ENCODE results near the gene B9D1.
A peak's percentile ranks its signal among the peaks of the same experiment; 100 is the strongest.

The B9D1 gene

DNA sequence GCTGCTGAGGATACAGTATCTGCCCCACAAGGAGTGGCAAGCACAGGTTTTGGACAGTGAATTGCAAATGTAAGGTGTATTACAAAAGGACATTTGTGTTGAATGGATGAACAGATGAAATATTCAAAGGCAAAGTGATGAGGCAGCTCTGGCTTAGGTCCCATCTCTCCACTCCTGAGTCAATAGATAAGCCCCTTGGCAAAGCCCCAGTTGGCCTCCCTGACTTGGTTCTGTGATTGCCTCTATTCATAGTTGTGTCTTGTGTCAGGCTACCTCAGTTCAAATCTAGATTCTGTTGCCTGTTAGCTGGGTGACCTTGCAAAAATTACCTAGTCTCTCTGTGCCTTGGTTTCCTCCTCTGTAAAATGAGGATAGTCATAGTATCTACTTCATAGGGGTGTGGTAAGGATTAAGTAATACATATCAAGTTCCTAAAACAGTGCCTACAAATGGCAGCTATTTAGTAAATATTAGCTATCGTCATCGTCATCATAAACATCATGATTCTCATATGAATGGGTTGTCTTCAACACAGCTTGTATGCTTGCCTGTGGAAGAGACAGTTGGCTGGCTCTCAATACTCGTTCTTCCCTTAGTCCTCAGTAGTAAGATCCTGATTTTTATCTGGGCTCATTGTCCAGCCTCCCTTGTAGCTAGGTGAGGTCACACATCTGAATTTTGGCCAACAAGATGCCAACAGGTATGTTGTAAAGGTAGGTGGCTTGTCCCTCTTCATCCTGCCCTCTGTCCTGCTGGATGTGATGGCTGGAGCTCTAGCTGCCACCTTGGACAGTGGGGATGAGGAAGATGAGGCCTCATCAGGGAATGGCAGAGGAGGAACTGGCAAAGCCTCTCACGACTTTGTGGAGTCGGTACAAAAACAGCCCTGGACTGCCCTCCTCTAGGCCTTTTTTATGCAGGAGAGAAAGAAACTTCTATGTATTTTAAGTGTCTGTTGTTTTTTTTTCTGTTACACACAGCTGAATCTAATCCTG is 26.6 kb upstream of the B9D1 start:
- DNase-seq (ENCODE audit: low read depth): no peak

DNA sequence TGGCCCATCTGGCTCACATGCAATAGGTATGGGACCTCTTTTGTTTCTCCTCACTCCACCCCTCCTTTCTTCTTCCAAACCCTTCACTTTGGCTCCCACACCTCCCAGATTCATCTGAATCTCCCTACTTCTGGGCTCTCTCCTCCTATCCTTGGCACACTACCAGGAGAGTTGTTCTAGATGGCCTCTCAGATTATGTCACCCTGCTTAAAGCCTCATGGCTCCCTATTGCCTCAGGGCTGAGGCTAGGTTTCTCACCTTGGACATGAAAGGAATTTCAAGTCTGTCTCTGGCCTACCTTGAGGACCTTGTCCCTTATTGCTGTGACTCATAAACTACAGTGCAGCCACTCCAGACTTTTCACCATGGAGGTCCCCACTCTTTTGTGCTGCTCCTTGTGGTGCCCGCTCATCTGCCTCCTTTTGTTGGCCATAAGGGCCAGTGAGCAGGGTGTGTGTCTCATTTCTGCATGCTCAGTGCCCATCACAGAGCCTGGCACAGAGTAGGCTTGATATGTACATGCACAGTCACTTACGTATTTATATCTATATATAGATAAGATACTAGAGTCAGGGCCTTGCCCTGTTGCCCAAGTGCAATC is 25.5 kb upstream of the B9D1 start:
- peak; percentile 82 for DNase-seq (ENCODE audit: low read depth)

DNA sequence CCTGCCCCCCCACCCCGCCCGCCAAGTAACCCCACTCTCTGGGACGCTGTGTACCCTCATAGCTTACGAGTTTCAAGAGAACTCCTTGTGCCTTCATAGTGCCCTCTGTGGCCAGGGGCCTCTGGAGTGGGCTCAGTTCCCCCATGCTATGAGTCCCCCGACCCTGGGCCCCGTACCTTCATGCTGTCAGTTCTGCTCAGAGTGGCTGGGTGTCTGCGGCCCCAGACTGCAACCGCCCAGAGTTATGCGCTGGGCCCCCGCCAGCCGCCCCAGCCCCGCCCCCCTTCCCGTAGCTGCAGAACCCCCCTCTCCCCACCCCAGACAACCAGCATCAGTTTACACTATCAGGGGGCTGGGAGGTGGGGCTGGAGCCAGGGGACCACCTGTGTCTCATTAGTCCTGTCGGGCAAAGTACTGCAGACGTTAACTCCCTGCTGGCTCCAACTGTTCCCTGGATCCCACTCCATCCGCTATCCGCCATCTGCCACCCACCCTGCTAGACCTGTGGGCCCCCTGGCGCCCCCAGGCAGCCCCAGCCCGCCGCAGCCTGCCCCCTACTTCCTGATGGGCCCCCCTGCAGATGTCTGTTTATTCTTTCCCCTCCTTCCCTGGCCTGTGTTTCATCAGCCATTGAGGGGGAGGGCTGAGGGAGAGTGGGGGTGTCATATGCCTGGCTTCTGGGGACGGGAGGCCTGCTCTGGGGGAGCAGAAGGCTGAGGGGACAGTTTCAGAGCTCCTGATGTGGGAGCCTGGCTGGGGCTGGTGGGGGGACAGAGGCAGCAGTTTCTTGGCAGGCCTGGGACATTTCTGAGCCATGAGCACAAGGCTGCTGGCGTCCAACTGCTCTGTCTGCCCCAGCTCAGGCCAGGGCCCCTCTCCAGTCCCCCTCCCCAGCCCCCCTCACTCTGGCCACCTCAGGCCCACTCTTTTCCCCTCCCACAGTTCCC is 24.7 kb upstream of the B9D1 start, which contains the start of gene MFAP4:
TSS of gene MFAP4 (minus strand) at position 217 of the 947 bp plus-strand sequence. CDS start at position 182, 35 bp downstream.
- peak; percentile 75 for DNase-seq (ENCODE audit: low read depth)

DNA sequence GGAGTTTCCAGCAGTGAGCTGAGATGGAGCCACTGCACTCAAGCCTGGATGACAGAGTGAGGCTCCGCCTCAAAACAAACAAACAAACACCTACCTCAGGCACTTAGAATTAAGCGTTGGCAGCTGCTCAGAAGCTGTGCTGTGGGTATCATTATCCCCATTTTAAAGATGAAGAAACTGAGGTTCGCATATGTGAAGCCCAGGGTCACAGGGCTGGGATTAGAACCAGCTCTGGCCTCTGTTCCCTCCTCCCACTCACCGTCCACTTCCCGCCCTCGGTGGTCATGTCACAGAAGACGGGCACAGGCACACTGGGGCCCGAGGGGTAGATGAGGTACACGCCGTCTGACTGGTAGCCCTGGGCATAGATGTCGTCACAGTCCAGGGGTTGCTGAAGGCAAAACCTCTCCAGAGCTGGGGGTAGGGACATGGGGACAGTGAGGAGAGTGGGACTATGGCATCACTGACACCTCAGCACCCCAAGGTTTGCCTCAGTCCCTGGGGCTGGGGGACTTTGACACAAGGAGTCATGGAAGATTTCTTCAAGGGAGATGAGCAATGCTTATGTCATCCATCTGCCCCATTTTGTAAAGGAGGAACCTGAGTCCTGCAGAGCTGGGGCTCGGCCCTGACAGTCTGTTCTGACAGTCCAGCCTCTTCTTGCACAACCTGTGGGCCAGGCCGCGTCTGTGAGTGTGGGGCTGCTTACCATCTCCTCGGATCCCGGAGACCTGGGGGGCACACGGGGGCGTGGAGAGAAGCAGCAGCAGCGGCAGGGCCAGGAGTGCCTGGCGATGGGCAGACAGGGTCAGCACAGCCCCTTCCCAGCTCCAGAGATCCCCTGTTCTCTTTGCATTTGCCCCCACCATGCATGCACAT is 23.8 kb upstream of the B9D1 start:
- DNase-seq (ENCODE audit: low read depth): peak; percentile 76

DNA sequence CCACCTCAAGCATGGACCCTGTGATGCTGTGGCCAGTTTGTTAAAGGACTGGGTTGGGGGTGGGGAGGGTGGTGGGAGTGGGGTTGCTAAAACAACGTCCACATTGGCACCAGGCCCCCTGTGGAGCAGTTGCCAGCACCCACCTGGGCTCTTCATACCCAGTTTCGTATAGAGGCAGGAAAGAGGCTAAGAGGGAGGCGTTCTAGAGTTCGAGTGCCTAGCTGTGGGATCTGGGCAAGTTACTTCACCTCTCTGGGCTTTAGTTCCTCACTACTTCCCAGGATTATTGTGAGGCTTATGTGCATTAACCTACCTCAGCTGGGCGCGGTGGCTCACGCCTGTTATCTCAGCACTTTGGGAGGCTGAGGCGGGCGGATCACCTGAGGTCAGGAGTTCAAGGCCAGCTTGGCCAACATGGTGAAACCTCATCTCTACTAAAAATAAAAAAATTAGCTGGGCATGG is 23.0 kb upstream of the B9D1 start:
- no peak for DNase-seq (ENCODE audit: low read depth)

DNA sequence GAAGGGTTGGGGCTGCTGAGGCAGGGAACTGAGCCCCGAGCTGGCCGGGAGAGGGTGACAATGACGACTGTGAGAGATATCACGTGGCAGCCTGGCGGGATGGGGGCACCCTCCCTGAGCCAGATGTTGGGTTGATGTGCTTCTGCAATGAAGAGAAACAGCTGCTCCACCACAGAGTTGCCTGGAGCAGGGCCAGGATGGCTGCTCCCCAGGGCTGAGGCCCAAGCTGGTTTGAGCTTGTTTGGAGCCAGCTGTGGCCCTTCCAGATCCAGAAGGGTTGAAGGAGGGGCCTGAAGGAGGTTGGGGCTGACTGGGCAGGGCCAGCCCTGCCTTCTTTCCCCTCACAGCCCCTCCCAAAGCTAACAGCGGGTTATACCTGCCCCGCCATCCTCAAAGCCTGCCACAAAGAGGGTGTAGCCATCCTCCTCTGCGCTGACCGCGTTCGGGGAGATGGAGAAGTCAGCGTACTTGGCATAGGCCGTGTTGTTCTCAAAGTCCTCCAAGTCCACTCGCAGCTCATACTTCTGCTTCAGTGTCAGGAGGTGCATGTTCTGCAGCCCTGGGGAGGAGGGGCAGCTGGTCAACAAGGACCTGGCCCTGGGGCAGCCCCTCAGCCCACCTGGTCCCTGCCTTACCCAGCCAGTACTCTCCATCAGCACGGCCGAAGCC is 22.3 kb upstream of the B9D1 start:
- peak; percentile 88 for DNase-seq (ENCODE audit: low read depth)

DNA sequence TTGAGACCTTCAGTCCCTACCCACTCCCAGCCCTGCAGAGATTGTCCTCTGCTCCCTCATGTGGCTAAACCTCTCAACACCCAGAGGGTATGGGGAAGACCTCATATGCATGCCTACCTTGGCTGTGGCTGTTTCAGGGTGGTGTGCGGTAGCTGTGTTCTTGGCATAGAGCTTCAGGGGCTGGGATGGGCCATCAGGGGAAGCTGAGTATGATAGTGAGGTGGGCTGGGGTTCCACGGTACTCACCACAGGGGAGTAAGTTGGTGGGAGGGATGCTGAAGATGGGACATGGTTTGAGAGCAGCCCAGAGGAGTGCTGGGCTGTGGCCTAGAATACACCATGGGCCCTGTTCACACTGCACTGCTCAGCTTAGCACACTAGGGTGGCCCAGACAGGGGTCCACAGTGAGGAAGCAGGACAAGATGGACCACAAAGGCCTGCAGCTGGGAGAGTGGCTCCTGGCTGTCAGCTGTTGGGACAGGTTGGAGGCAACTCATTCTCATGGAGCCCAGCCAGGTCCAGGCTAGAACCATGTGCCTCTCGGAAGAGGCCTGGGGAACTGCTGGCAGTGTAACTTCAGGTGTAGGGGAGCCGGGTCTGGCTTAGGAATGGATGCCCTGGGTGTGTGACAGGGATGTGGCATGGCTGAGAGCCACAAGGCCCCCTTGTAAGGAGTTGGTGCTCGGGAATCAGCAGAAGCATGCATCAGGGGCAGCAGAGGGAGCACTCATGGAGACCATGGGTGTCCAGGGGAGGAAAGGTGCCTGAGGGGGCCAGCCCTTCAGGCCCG is 21.4 kb upstream of the B9D1 start:
- no peak for DNase-seq (ENCODE audit: low read depth)

DNA sequence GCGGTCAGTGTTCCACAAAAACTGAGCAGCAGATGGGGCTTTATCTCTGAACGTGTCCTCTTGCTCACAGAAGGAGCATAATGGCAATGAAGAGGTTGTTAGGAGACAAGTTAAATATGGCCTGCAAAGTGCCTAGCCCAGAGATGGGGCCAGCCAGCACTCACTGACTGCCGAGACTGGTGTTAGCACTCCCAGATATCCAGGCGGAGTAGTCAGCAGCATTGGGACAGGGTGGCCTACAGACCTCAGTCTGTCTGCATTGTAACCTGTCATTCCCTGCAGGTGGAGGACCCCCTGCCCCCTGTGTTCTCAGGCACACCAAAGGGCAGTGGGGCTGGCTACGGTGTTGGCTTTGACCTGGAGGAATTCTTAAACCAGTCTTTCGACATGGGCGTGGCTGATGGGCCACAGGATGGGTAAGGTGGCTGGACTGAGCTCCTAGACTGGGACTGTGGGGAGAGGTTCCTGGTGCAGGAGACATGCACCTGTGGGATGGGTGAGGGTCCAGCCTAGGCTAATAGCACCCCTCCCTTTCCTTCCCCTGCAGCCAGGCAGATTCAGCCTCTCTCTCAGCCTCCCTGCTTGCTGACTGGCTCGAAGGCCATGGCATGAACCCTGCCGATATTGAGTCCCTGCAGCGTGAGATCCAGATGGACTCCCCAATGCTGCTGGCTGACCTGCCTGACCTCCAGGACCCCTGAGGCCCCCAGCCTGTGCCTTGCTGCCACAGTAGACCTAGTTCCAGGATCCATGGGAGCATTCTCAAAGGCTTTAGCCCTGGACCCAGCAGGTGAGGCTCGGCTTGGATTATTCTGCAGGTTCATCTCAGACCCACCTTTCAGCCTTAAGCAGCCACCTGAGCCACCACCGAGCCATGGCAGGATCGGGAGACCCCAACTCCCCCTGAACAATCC is 20.3 kb upstream of the B9D1 start:
- no peak for DNase-seq (ENCODE audit: low read depth)

DNA sequence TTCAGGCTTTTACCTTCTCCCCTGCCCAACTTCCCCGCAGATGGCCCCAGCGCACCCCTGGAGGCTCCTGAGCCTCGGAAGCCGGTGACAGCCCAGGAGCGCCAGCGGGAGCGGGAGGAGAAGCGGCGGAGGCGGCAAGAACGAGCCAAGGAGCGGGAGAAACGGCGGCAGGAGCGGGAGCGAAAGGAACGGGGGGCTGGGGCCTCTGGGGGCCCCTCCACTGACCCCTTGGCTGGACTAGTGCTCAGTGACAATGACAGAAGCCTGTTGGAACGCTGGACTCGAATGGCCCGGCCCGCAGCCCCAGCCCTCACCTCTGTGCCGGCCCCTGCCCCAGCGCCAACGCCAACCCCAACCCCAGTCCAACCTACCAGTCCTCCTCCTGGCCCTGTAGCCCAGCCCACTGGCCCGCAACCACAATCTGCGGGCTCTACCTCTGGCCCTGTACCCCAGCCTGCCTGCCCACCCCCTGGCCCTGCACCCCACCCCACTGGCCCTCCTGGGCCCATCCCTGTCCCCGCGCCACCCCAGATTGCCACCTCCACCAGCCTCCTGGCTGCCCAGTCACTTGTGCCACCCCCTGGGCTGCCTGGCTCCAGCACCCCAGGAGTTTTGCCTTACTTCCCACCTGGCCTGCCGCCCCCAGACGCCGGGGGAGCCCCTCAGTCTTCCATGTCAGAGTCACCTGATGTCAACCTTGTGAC is 19.4 kb upstream of the B9D1 start:
- DNase-seq (ENCODE audit: low read depth): no peak

DNA sequence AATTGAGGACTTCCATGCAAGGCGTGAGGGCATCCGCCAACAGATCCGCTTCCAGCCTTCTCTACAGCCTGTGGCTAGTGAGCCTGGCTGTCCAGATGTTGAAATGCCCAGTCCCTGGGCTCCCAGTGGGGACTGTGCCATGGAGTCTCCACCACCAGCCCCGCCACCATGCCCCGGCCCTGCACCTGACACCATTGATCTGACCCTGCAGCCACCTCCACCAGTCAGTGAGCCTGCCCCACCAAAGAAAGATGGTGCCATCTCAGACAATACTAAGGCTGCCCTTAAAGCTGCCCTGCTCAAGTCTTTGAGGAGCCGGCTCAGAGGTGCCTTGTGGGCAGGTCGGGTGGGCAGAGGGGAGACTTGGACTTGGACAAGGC is 18.8 kb upstream of the B9D1 start:
- no peak for DNase-seq (ENCODE audit: low read depth)

DNA sequence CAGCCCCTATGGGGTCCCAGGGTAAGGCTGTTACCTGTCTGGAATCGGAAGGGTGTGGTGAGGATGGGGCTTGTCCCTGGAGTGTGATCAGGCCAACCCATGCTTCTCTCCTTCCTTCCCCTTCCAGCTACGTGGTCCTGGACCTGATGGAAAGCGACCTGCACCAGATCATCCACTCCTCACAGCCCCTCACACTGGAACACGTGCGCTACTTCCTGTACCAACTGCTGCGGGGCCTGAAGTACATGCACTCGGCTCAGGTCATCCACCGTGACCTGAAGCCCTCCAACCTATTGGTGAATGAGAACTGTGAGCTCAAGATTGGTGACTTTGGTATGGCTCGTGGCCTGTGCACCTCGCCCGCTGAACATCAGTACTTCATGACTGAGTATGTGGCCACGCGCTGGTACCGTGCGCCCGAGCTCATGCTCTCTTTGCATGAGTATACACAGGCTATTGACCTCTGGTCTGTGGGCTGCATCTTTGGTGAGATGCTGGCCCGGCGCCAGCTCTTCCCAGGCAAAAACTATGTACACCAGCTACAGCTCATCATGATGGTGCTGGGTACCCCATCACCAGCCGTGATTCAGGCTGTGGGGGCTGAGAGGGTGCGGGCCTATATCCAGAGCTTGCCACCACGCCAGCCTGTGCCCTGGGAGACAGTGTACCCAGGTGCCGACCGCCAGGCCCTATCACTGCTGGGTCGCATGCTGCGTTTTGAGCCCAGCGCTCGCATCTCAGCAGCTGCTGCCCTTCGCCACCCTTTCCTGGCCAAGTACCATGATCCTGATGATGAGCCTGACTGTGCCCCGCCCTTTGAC is 18.2 kb upstream of the B9D1 start:
- DNase-seq (ENCODE audit: low read depth): no peak

DNA sequence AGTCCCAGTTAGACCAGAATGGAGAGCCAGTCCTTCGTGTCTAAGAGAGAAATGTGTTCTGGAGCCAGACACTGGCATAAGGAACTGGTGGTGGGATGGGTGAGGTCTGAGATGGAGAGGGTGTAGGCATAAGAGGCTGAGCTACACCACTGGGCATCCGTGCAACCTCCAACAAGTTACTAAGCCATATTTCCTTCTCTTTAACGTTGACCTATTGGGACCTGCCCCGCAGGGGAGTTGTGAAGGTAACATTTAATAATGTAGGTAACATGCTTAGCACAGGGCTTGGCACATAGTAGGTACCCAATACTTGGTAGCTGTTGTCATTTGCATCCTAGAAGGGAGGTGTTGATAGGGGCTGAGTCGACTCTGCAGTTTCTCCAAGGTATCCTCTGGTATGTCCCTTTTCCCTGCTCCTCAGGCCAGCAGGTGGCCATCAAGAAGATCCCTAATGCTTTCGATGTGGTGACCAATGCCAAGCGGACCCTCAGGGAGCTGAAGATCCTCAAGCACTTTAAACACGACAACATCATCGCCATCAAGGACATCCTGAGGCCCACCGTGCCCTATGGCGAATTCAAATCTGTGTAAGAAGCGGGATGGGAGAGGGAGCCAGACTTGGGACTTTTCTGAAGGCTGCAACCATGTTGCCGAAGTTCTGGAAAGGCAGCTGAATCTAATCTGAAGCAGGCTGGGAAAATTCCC is 17.0 kb upstream of the B9D1 start:
- DNase-seq (ENCODE audit: low read depth): no peak

DNA sequence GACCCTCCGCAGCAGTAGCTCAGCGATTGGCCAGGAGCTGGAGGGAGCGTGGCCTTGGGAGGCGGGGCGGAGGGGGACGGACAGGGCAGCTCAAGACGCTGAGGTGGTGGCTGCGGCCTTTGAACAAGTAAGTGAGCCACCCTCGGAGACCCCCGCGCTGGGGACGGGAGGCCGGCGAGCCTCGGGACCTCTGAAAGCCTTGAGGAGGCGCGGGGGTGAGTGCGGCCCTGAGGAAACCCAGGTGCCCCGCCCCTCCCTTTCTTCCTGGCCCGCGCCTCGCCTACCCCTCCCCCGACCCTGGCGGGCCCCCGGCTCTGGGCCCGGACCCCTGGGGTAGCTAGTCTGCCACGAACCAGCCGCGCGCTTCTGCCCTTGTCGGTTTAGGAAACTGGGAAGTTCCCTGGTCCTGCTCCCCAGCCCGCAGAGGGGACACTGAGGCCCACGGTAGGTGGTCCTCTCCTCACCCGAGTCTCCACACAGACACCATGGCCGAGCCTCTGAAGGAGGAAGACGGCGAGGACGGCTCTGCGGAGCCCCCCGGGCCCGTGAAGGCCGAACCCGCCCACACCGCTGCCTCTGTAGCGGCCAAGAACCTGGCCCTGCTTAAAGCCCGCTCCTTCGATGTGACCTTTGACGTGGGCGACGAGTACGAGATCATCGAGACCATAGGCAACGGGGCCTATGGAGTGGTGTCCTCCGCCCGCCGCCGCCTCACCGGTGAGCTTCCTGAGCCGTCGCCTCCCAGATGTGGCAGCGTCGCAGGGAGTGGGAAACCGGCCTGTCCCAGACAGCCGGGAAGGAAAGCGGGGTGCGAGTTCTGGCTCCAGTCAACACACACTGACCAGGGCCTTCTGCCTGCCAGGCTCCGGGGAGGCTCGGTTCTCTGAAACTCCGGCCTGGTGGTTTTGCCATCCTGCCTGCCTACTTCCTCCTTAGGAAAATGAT is 16.2 kb upstream of the B9D1 start, which contains the start of gene MAPK7:
TSS of gene MAPK7 (plus strand) at position 83 of the 945 bp plus-strand sequence. CDS start at position 486, 403 bp downstream.
- DNase-seq (ENCODE audit: low read depth): no peak

DNA sequence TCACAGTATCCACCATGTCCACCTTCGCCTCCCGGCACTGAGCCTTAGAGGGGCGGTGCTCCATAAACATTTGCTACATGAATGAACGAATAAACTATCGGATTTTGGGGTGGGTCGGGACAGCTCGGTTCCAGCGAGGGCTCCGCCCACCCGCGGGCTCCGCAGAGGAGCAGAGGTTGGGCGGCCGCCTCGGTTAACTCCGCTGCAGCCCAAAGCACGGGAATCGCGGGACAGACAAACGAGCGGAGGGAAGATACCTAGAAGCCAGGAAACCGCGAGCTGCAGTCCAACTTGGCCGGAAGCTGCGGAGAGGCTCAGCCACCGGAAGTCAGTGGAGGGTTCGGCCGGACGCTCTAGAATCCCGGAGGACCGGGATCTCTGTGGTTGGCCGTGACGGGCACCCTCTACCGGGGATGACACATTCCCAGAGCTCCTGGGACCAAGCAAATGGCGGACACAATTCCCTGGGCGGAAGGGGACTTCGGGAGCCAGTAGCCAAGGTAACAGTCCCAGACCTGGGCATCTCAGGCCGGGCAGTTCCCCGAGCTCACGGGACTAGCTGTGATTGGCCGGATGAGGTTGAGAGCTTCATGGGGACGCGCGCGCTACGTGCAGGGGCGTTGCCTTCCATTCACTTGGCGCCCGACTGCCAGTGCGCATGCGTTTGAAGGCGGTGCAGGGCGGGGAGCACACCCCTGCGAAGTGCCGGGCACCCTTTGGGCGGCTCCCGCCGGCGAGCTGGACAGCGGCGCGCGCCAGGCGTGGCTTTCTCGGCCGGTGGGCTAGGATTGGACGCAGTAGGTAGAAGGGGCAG is 15.3 kb upstream of the B9D1 start:
- DNase-seq (ENCODE audit: low read depth): peak; percentile 98
